ENCODE measurements around the gene GPR63.

Gene GPR63

GRCh38 chr6:96761794-96762193 is 75.5 kb downstream of the GPR63 start:
- CTCF ChIA-PET = no interaction called here
- no peak for TF ChIP-seq CTCF (conservative IDR thresholded peaks at IDR 0.05; ENCODE audit: low read depth)
- no peak for DNase-seq (ENCODE audit: low spot score)
- no peak overlapping the region for H3K27ac ChIP-seq
- POLR2A ChIA-PET (ENCODE audit: low non-redundant PET) = no interaction called here

GRCh38 chr6:96760153-96760687 is 77.1 kb downstream of the GPR63 start:
- no peak for TF ChIP-seq CTCF (conservative IDR thresholded peaks at IDR 0.05; ENCODE audit: low read depth)
- CTCF ChIA-PET = interaction anchor here (0.7 to 1.0 kb wide), 2 partner anchors 70 to 133 kb away, joined by 3 read pairs; no protein-coding TSS in a partner anchor
- no peak for DNase-seq (ENCODE audit: low spot score)
- POLR2A ChIA-PET (ENCODE audit: low non-redundant PET) = no interaction called here
- H3K27ac ChIP-seq = no peak overlapping the region

GRCh38 chr6:96755096-96755495 is 82.2 kb downstream of the GPR63 start:
- no peak overlapping the region for H3K27ac ChIP-seq
- CTCF ChIA-PET = no interaction called here
- no peak for TF ChIP-seq CTCF (conservative IDR thresholded peaks at IDR 0.05; ENCODE audit: low read depth)
- DNase-seq (ENCODE audit: low spot score) = no peak
- POLR2A ChIA-PET (ENCODE audit: low non-redundant PET) = no interaction called here

GRCh38 chr6:96749891-96750290 is 87.4 kb downstream of the GPR63 start:
- no peak for TF ChIP-seq CTCF (conservative IDR thresholded peaks at IDR 0.05; ENCODE audit: low read depth)
- ChIA-PET CTCF (interaction anchor here (0.6 kb wide), 1 partner anchor 115 kb away, joined by 3 read pairs; no protein-coding TSS in a partner anchor), POLR2A (ENCODE audit: low non-redundant PET) (no interaction called here)
- DNase-seq (ENCODE audit: low spot score) = no peak
- no peak overlapping the region for H3K27ac ChIP-seq

All from RWPE1 (cell line).